GM21528 (cell line): ENCODE results near the gene CHST11.

ENCODE experiments used
- ATAC-seq: cut with Tn5 transposase; IDR thresholded peaks from one replicate; pipeline ENCODE4 v1.9.1; 2021; ENCODE audit warnings: mild to moderate bottlenecking, moderate library complexity; ENCODE audit not compliant: unreplicated experiment, low FRiP score

CHST11 gene

GRCh38 chr12:104478396-104479122 lies 21.8 kb downstream of the CHST11 start:
- peak; percentile 91 for ATAC-seq

- no peak for ATAC-seq
Observed at GRCh38 chr12:104479123-104479662, 22.4 kb downstream of the CHST11 start.

GRCh38 chr12:104480012-104480411 lies 23.3 kb downstream of the CHST11 start:
- ATAC-seq: no peak

GRCh38 chr12:104480826-104481440 lies 24.2 kb downstream of the CHST11 start:
- no peak for ATAC-seq

GRCh38 chr12:104482113-104482512 lies 25.4 kb downstream of the CHST11 start:
- ATAC-seq: no peak

- ATAC-seq: no peak
Observed at GRCh38 chr12:104482748-104483147, 26.0 kb downstream of the CHST11 start.

GRCh38 chr12:104484079-104484478 lies 27.3 kb downstream of the CHST11 start:
- ATAC-seq: no peak

- ATAC-seq: peak; percentile 42
Observed at GRCh38 chr12:104485651-104486362, 29.1 kb downstream of the CHST11 start.

- no peak for ATAC-seq
Observed at GRCh38 chr12:104486363-104486750, 29.6 kb downstream of the CHST11 start.

GRCh38 chr12:104486943-104487819 lies 30.4 kb downstream of the CHST11 start:
- no peak for ATAC-seq

GRCh38 chr12:104488374-104488773 lies 31.6 kb downstream of the CHST11 start:
- no peak for ATAC-seq

GRCh38 chr12:104490186-104490585 lies 33.4 kb downstream of the CHST11 start:
- ATAC-seq: no peak

GRCh38 chr12:104490850-104491249 lies 34.1 kb downstream of the CHST11 start:
- no peak for ATAC-seq

- ATAC-seq: no peak
Observed at GRCh38 chr12:104493496-104493895, 36.7 kb downstream of the CHST11 start.

GRCh38 chr12:104494137-104494792 lies 37.5 kb downstream of the CHST11 start:
- ATAC-seq: peak; percentile 36

GRCh38 chr12:104494793-104495158 lies 38.0 kb downstream of the CHST11 start:
- peak; percentile 51 for ATAC-seq

GRCh38 chr12:104495786-104496185 lies 39.0 kb downstream of the CHST11 start:
- ATAC-seq: no peak

- ATAC-seq: no peak
Observed at GRCh38 chr12:104496336-104496735, 39.6 kb downstream of the CHST11 start.

- ATAC-seq: no peak
Observed at GRCh38 chr12:104498211-104498801, 41.6 kb downstream of the CHST11 start.
